Raji (cell line): Measurements from ENCODE around the gene EGFL7.

ENCODE experiments used
- POLR2A ChIP-seq: IDR thresholded peaks from 2 replicates; pipeline ENCODE4 v1.6.1; 2011; ENCODE audit warnings: low read depth, low read length, control low read depth; ENCODE audit not compliant: insufficient read depth

The EGFL7 gene

GRCh38 chr9:136701668-136702053 is 38.9 kb downstream of the EGFL7 start:
- no peak for TF ChIP-seq POLR2A

GRCh38 chr9:136703276-136703860 is 40.7 kb downstream of the EGFL7 start:
- no peak for TF ChIP-seq POLR2A

- TF ChIP-seq POLR2A: no peak
These were observed 42.8 kb downstream of the EGFL7 start for GRCh38 chr9:136705564-136705963.

- TF ChIP-seq POLR2A: no peak
These were observed 44.3 kb downstream of the EGFL7 start for GRCh38 chr9:136707011-136707410.

GRCh38 chr9:136707849-136708517 is 45.3 kb downstream of the EGFL7 start:
- TF ChIP-seq POLR2A: no peak

- no peak for TF ChIP-seq POLR2A
These were observed 46.9 kb downstream of the EGFL7 start for GRCh38 chr9:136709454-136710109.

GRCh38 chr9:136710543-136710942 is 47.8 kb downstream of the EGFL7 start:
- no peak for TF ChIP-seq POLR2A

- no peak for TF ChIP-seq POLR2A
These were observed 49.3 kb downstream of the EGFL7 start, which contains the start of gene DIPK1B for GRCh38 chr9:136711751-136712689. Gene DIPK1B, plus strand, starts transcription at chr9:136712572. Its CDS starts 94 bp downstream, at chr9:136712666.

GRCh38 chr9:136712690-136713544 is 50.2 kb downstream of the EGFL7 start:
- no peak for TF ChIP-seq POLR2A

- TF ChIP-seq POLR2A: no peak
These were observed 50.8 kb downstream of the EGFL7 start for GRCh38 chr9:136713550-136713949.

GRCh38 chr9:136714096-136714892 is 51.6 kb downstream of the EGFL7 start:
- TF ChIP-seq POLR2A: no peak

GRCh38 chr9:136714893-136715274 is 52.2 kb downstream of the EGFL7 start:
- TF ChIP-seq POLR2A: no peak

- TF ChIP-seq POLR2A: no peak
These were observed 54.7 kb downstream of the EGFL7 start for GRCh38 chr9:136717399-136717798.
